Activated CD8-positive, alpha-beta memory T cell treated with anti-CD3 and anti-CD28 coated beads, Interleukin-2, amount 10 ng/mL, durations not matched to agents 7 days and 5 days (primary cell): ENCODE results near the gene SLC1A1. TPM values are rescaled to one million over a fixed set of nuclear protein-coding genes. Genes with fewer than 3 reads are reported as not detected.

Experiments
- ATAC-seq: fragments of 150-1000 bp; cut with Tn5 transposase; one replicate; pipeline ENCODE4 v1.10.0; 2021; ENCODE audit warnings: moderate library complexity
- CTCF ChIA-PET: fragments of 350-600 bp; sonication (Branson Sonifier 250); formaldehyde crosslinking; loops from one replicate; lab custom pipeline; 2021; ENCODE audit warnings: antibody characterized with exemption; lab: Charles Lee
- DNase-seq: peaks from one replicate; pipeline ENCODE4 v3.0.0-alpha.2; 2020
- H3K27ac Mint-ChIP-seq: one replicate; pipeline ENCODE4 v1.8.0; 2021; ENCODE audit warnings: mild to moderate bottlenecking, mixed read lengths
- H3K27me3 Mint-ChIP-seq: one replicate; pipeline ENCODE4 v1.8.0; 2021; ENCODE audit warnings: mixed read lengths
- H3K36me3 Mint-ChIP-seq: one replicate; pipeline ENCODE4 v1.8.0; 2021; ENCODE audit warnings: mild to moderate bottlenecking, mixed read lengths
- H3K4me1 Mint-ChIP-seq: one replicate; pipeline ENCODE4 v1.8.0; 2021; ENCODE audit warnings: mixed read lengths
- H3K4me3 Mint-ChIP-seq: one replicate; pipeline ENCODE4 v1.8.0; 2021; ENCODE audit warnings: mild to moderate bottlenecking, moderate library complexity, mixed read lengths
- H3K9me3 Mint-ChIP-seq: one replicate; pipeline ENCODE4 v1.8.0; 2022; ENCODE audit warnings: low read depth, mixed read lengths
- total RNA-seq, 2 experiments: library from RNA; stranded (reverse); gene quantifications; one replicate each; pipeline ENCODE4 v1.2.3, GENCODE V29; 2021

Gene SLC1A1
- total RNA-seq = under 1 TPM in 1 of 2 experiments, not detected in 1; 0.14 TPM

DNA sequence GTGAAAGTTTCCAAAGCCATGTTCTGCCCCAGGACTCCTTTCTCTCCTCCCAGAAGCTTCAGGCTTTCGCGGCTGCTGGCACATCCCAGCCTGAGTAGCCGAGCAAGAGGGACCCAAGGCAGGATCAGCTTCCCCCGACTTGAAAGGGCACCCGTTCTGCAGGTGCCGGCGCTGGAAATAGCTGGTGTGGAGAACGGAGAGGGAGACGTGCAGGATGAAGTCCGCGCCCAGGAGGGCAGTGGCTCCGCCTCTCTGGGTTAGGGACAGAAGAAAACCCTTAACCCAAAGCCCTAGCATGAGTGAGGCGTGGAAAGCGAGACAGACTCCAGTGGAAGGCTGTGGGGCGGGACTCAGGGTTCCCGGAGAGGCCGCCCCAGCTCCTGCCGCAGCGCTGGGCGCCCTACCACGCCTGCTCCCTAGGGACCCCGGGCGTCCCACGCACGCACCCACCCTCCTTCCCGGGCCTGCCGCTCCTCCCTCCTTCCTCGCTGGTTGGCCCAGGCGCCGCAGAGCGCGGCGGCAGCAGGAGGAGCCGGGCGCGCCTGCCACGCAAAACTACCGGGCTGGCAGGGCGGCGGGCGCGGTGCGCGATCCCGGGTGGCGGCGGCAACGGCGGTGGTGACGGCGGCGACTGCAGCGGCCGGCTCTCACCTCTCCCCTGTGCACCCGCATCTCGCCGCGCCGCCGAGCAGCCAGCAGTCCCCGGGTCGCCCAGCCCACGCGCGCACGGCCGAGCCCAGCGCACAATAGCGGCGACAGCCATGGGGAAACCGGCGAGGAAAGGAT, at the start of gene SLC1A1:
Gene SLC1A1, plus strand, starts transcription at position 550 of the 786 bp plus-strand sequence. Its CDS starts 212 bp downstream, at position 762.
- CTCF ChIA-PET = no interaction called here
- DNase-seq (no peak), ATAC-seq (peak; percentile 69)
- no peaks in the 10 kb centered on the region for H3K36me3 Mint-ChIP-seq
- no peak within 1 kb of the TSS for H3K27ac Mint-ChIP-seq
- H3K4me1 Mint-ChIP-seq = peaks cover 17% of the 10 kb centered on the region
- peaks cover 60% of the 10 kb centered on the region for H3K27me3 Mint-ChIP-seq
- H3K4me3 Mint-ChIP-seq = peak within 1 kb of the TSS; percentile 61
- no peaks in the 10 kb centered on the region for H3K9me3 Mint-ChIP-seq

DNA sequence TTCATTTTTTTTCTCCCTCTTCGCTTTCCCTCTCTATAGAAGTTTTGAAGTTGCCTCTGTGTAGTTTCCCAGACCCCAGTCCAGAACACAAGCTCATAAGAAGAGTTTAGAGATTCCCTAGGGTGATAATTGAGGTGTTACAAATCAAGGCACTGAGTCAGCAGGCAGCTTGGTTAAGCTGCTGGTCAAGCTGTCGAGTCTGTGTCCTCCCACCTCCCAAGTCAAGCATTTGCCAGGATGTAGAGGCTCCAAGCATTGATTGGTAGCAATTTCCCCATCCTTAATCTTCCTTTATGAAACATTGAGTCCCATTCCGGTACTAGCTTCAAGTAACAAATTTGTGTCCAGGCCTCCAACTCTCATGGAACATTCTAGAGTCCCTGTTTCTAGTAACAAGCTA, 47.5 kb upstream of the SLC1A1 start:
- DNase-seq (no peak), ATAC-seq (no peak)
- H3K4me1 Mint-ChIP-seq = peaks cover 1% of the 10 kb centered on the region
- peaks cover 3% of the 10 kb centered on the region for H3K9me3 Mint-ChIP-seq
- CTCF ChIA-PET = no interaction called here
- H3K36me3 Mint-ChIP-seq = no peaks in the 10 kb centered on the region
- H3K27ac Mint-ChIP-seq = no peak overlapping the region
- no peak overlapping the region for H3K4me3 Mint-ChIP-seq
- peaks cover 20% of the 10 kb centered on the region for H3K27me3 Mint-ChIP-seq

DNA sequence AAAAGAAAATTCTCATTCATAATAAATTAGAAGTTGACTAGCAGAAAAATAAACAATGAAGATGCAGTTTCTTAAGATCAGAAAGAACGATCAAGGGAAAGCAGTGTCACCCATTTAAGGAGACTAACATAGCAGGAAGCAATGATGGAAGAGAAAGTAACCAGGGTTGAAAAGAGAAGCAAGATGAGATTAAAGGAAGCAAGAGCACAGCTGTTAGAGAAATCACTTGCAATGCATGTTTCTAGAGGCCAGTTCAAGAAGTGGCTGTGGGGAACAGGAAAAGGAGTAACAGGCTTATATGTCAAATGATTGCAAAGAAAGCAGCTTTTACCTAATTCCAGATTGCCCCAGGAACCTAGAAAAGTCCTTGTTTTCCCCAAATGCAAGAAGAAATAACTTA, 46.8 kb upstream of the SLC1A1 start:
- H3K36me3 Mint-ChIP-seq = no peaks in the 10 kb centered on the region
- peaks cover 3% of the 10 kb centered on the region for H3K9me3 Mint-ChIP-seq
- no peak overlapping the region for H3K4me3 Mint-ChIP-seq
- no peak for ATAC-seq
- no peak overlapping the region for H3K27ac Mint-ChIP-seq
- H3K4me1 Mint-ChIP-seq = peaks cover 1% of the 10 kb centered on the region
- CTCF ChIA-PET = no interaction called here
- H3K27me3 Mint-ChIP-seq = peaks cover 20% of the 10 kb centered on the region
- DNase-seq = no peak

DNA sequence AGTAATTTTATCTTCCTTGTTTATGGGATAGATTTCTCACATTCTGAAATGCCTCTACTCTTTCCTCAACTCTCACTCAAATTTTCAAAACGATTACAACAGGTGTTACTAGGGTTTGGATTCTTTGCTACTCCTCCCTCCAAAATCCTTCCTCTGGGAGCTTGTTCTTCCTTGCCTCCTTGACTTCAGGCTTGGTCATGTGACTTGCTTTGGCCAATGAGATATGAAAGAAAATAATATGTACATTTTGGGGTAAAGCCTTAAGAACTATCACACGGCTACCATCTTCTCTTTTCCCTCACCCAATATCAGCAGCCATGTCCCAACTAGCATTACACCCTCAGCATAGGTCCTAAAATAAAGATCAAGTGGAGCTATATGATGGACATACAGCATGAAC, 28.8 kb upstream of the SLC1A1 start:
- DNase-seq (no peak), ATAC-seq (no peak)
- no peak overlapping the region for H3K27ac Mint-ChIP-seq
- no peaks in the 10 kb centered on the region for H3K36me3 Mint-ChIP-seq
- peaks cover 3% of the 10 kb centered on the region for H3K4me1 Mint-ChIP-seq
- no peak overlapping the region for H3K4me3 Mint-ChIP-seq
- peaks cover 9% of the 10 kb centered on the region for H3K27me3 Mint-ChIP-seq
- H3K9me3 Mint-ChIP-seq = no peaks in the 10 kb centered on the region
- CTCF ChIA-PET = no interaction called here

DNA sequence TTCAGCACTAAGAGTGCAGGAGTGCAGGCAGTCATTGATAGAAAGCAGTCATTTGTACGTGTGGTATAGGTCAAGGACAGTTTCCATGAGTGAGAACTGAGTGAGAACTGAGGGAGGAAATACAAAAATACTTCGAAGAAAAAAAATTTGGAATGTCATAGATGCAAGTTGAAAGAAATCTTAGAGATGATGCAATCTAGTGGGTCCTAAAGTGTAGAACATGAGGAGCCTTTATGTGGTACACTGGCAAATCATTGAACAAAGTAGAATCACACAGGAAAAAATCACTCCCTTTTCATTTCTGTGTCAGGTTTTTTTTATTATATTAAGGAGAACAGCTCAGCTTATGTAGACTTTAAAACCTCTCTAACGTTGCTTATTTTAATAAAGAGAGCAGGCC, 26.4 kb upstream of the SLC1A1 start:
- Mint-ChIP-seq H3K9me3 (peaks cover 2% of the 10 kb centered on the region), H3K27ac (no peak overlapping the region), H3K27me3 (peaks cover 16% of the 10 kb centered on the region), H3K4me3 (no peak overlapping the region), H3K4me1 (peaks cover 3% of the 10 kb centered on the region), H3K36me3 (no peaks in the 10 kb centered on the region)
- CTCF ChIA-PET = no interaction called here
- no peak for ATAC-seq
- DNase-seq = no peak

DNA sequence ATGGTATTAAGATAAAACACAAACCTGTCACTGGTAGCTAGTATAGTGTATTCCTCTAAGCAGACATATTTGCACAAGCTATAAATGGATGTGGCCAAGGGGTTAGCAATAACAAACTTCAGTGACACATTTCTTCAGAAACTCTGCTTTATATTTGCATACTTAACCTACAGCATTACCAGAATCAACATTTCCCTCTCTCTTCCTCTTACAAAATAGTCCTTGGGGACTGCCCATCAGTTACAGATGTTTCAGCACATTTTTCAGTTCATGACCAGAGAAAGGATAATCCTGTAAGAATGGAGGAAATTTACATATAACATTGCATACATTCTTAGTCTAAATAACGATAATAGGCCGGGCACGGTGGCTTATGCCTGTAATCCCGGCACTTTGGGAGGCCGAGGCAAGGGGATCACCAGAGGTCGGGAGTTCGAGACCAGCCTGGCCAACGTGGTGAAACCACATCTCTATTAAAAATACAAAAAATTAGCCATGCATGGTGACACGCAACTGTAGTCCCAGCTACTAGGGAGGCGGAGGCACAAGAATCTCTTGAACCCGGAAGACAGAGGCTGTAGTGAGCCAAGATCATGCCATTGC, 25.3 kb upstream of the SLC1A1 start:
- CTCF ChIA-PET = no interaction called here
- Mint-ChIP-seq H3K27ac (no peak overlapping the region), H3K4me1 (peaks cover 3% of the 10 kb centered on the region), H3K36me3 (no peaks in the 10 kb centered on the region), H3K27me3 (peaks cover 19% of the 10 kb centered on the region), H3K9me3 (peaks cover 2% of the 10 kb centered on the region), H3K4me3 (no peak overlapping the region)
- ATAC-seq = no peak
- DNase-seq = no peak

DNA sequence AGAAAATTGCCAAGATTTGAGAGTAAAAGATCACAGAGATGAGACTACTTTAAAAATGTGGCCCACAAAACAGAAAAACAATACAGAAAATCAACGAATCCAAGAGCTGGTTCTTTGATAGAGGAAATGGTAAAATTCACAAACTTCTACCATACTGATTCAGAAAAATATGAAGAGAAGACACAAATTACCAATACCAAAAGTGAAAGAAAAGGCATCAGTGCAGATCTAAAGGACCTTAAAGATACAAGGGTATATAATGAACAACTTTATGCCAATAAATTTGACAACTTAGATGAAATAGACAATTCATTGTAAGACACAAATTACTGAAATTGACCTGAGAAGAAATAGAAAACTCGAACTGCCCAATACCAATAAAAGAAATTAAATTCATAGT, 24.4 kb upstream of the SLC1A1 start:
- CTCF ChIA-PET = no interaction called here
- Mint-ChIP-seq H3K36me3 (no peaks in the 10 kb centered on the region), H3K4me3 (no peak overlapping the region), H3K9me3 (peaks cover 2% of the 10 kb centered on the region), H3K27ac (no peak overlapping the region), H3K27me3 (peaks cover 19% of the 10 kb centered on the region), H3K4me1 (peaks cover 3% of the 10 kb centered on the region)
- ATAC-seq (no peak), DNase-seq (no peak)

DNA sequence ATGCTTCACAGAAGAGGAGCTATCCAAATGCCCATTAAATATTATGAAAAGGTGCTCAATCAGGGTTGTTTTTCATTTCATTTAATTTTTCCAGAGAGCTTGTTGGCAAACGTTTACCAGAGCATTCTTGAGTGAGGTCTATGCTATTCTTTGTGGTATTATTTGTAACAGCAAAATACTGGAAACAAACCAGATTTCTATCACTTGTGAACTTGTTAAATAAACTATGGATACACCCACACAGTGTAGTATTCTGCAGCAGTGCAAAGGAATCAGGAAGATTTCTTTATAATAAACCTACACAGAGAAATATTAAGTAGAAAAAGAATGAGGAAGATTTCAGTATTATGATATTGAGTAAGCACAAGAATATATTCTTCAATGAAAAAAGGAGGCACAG, 15.0 kb upstream of the SLC1A1 start:
- Mint-ChIP-seq H3K4me3 (no peak overlapping the region), H3K4me1 (no peaks in the 10 kb centered on the region), H3K27me3 (peaks cover 10% of the 10 kb centered on the region), H3K36me3 (no peaks in the 10 kb centered on the region), H3K9me3 (no peaks in the 10 kb centered on the region), H3K27ac (no peak overlapping the region)
- CTCF ChIA-PET = no interaction called here
- DNase-seq (no peak), ATAC-seq (no peak)

DNA sequence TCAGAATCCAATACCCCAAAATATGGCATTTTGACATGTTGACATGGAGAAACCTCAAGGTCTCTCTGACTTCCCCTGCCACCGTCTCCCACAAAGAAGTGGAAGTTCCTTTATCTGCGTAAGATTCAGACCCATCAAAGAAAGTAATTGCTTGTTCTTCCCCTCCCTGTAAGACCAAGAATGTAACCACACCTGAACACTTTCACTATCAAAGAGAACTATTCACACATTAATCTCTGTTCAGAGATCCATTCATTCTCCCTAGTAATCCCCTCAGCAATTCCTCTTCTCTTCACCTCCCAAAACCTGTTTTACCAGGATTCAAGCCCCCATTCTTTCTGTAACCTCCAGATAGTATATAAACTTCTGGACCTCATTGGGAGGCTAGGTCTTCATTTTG, 4.1 kb upstream of the SLC1A1 start:
- Mint-ChIP-seq H3K27ac (no peak overlapping the region), H3K4me1 (peaks cover 11% of the 10 kb centered on the region), H3K36me3 (no peaks in the 10 kb centered on the region), H3K4me3 (no peak overlapping the region), H3K9me3 (no peaks in the 10 kb centered on the region), H3K27me3 (peaks cover 37% of the 10 kb centered on the region)
- no peak for ATAC-seq
- no peak for DNase-seq
- CTCF ChIA-PET = interaction anchor here (0.6 kb wide), 1 partner anchor 158 kb away, joined by 5 read pairs; no protein-coding TSS in a partner anchor

DNA sequence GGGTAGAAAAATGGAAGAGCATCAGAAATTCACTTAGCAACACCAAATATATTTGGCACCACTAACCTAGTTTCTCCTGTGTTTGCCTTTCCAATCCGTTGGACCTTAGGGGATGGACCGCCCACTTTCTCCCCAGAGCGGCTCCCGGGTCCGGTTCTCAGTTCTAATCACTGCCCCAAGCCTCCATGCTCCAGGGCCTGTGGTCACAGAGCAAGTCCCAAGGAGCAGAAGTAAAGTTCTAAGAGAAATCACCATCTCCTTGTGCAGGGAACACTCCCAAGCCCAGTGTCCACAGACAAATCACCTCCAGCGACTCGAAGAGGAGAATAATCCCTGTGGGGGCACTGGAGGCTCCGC, 728 bp upstream of the SLC1A1 start:
- CTCF ChIA-PET = no interaction called here
- H3K27ac Mint-ChIP-seq = no peak overlapping the region
- DNase-seq (no peak), ATAC-seq (no peak)
- peaks cover 55% of the 10 kb centered on the region for H3K27me3 Mint-ChIP-seq
- H3K9me3 Mint-ChIP-seq = no peaks in the 10 kb centered on the region
- H3K36me3 Mint-ChIP-seq = no peaks in the 10 kb centered on the region
- H3K4me3 Mint-ChIP-seq = peak overlapping the region; percentile 61
- peaks cover 17% of the 10 kb centered on the region for H3K4me1 Mint-ChIP-seq

DNA sequence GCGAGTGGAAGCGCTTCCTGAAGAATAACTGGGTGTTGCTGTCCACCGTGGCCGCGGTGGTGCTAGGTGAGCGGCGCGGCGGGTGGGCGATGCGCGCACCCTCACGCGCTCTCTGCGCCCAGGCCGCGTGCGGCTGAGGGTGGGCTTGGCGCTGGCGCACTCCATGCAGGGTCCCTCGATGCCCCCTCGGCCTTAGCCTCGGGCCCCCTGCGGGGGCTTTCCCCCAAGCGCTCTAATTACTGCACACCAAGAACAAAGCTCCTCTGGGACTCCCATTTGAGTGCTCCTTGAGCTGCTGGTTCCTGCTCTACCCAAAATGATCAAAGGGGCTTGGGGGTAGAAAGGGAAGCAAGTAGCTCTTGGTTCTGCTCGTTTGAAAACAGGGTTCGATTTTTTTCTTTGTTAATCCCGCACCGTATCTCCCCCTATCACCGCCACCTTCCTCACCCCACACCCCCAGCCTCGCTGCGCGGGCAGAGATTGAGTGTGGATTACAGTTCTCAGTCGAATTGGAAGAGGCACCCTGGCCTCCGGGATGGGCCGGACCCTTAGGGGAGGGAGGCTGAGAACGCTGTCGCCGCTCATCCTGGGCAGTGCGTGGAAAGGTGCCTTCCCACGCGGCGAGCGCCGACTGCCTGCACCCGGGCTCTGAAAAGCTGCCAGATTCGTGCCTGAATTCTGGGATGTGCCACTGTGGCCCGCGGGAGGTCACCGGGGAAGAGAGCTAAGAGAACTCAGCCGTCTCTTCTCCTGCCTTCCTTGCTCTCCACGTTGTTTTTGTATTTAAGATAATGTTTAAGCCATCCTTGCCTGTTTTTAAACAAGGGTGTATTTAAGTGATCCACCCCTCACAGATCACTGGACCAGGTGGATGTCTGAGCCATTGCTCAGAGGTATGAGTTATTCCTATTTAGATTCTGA, 697 bp downstream of the SLC1A1 start:
- Mint-ChIP-seq H3K9me3 (no peaks in the 10 kb centered on the region), H3K4me3 (peak overlapping the region; percentile 61), H3K36me3 (no peaks in the 10 kb centered on the region), H3K27me3 (peaks cover 68% of the 10 kb centered on the region), H3K27ac (no peak overlapping the region), H3K4me1 (peaks cover 17% of the 10 kb centered on the region)
- CTCF ChIA-PET = no interaction called here
- DNase-seq = no peak
- ATAC-seq = no peak

DNA sequence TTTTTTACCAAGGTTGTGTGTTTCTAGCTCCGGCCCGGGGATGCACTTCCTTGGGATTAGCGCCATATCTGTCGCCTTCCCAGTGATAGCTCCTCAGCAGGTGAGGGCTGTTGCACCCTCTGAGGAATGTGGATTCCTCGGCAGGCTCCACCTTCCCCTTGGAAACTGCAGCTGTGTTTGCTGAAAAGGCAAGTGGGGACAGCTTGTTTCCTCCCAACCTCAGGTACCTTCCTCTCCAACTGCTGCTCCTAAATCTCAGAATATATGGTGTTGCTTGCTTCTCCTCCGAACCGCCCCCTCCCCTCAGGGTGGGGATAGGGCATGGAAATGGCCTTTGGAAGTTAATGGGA, 1.3 kb downstream of the SLC1A1 start:
- CTCF ChIA-PET = no interaction called here
- Mint-ChIP-seq H3K4me3 (peak overlapping the region; percentile 61), H3K27me3 (peaks cover 74% of the 10 kb centered on the region), H3K9me3 (no peaks in the 10 kb centered on the region), H3K4me1 (peaks cover 15% of the 10 kb centered on the region), H3K36me3 (no peaks in the 10 kb centered on the region), H3K27ac (no peak overlapping the region)
- no peak for ATAC-seq
- DNase-seq = no peak

DNA sequence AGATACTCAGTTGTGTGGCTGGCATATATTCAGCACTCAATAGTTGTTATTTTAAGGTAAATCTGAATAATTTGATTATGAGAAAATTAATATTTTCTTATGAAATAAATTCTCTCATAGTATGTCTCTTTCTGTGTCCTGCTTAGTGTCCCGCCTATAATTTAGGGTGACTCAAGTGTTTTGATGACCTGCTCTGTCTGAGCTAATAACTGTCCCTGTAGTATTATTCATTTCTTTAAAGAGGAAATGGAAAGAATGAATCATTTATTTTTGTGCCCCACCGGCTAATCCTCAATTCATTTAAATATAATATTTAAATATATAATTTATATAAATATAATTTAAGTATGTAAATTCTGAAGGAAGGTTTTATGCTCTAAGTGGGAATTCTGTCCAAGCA, 4.1 kb downstream of the SLC1A1 start:
- Mint-ChIP-seq H3K4me3 (no peak overlapping the region), H3K27me3 (peaks cover 68% of the 10 kb centered on the region), H3K9me3 (no peaks in the 10 kb centered on the region), H3K4me1 (peaks cover 15% of the 10 kb centered on the region), H3K36me3 (no peaks in the 10 kb centered on the region), H3K27ac (no peak overlapping the region)
- no peak for ATAC-seq
- CTCF ChIA-PET = no interaction called here
- DNase-seq = no peak
